H1 (cell line): Measurements from ENCODE around the gene FARS2. TPM values are rescaled to one million over a fixed set of nuclear protein-coding genes. Genes with fewer than 3 reads are reported as not detected.

Experiments used
- CEBPB ChIP-seq: IDR thresholded peaks from 2 replicates; pipeline ENCODE4 v1.6.1; 2012; ENCODE audit warnings: low read depth, low read length
- CHD7 ChIP-seq: fragments of 300-600 bp; sonication (generic); IDR thresholded peaks from 2 replicates; pipeline ENCODE4 v1.7.1; 2012; ENCODE audit warnings: low read length, moderate library complexity, mild to moderate bottlenecking, inconsistent platforms; ENCODE audit not compliant: insufficient replicate concordance
- CTBP2 ChIP-seq: IDR thresholded peaks from 2 replicates; pipeline ENCODE4 v1.7.0; 2011; ENCODE audit warnings: borderline replicate concordance, mild to moderate bottlenecking, moderate library complexity, mixed read lengths, low read length; ENCODE audit not compliant: insufficient read depth, insufficient read length
- FOSL1 ChIP-seq: IDR thresholded peaks from 2 replicates; pipeline ENCODE4 v1.6.1; 2011; ENCODE audit warnings: mild to moderate bottlenecking, low read depth, low read length, moderate library complexity; ENCODE audit not compliant: insufficient read depth
- HDAC6 ChIP-seq: IDR thresholded peaks from one replicate; pipeline ENCODE4 v1.7.1; 2012; ENCODE audit warnings: low read depth, mild to moderate bottlenecking, inconsistent platforms, low read length, moderate library complexity
- KDM1A ChIP-seq: fragments of 200-600, 300-600 bp; sonication (generic); IDR thresholded peaks from 2 replicates; pipeline ENCODE4 v1.7.1; 2016; ENCODE audit warnings: mild to moderate bottlenecking, low read length, borderline replicate concordance
- NANOG ChIP-seq: IDR thresholded peaks from 2 replicates; pipeline ENCODE4 v1.6.1; 2011; ENCODE audit warnings: low read length, low read depth, mild to moderate bottlenecking, inconsistent platforms; ENCODE audit not compliant: insufficient read depth, poor library complexity, severe bottlenecking
- TAF1 ChIP-seq: IDR thresholded peaks from 2 replicates; pipeline ENCODE4 v1.6.1; 2011; ENCODE audit warnings: mild to moderate bottlenecking, low read depth, low read length
- TAF7 ChIP-seq: optimal IDR thresholded peaks from 2 replicates; pipeline ENCODE3; 2011; ENCODE audit warnings: low read depth, mild to moderate bottlenecking, inconsistent platforms, low read length, moderate library complexity, borderline replicate concordance
- USF2 ChIP-seq: IDR thresholded peaks from 2 replicates; pipeline ENCODE4 v1.6.1; 2011; ENCODE audit warnings: low read length, improper control_type of control experiment
- YY1 ChIP-seq: IDR thresholded peaks from 2 replicates; pipeline ENCODE4 v1.6.1; 2011; ENCODE audit warnings: low read depth, mild to moderate bottlenecking, low read length
- polyA plus RNA-seq, 7 experiments: library from polyadenylated mRNA; depleted of rRNA in 3 of 7; stranded (reverse) in 5 of 7; unstranded in 2 of 7; fragments of >200 nt in 5 of 7; fragments of 200-250 nt in 2 of 7; gene quantifications; 1 replicate in 5 of 7; 2 replicates in 1 of 7; 4 replicates in 1 of 7; pipeline versions ENCODE4 v1.2.1 to v1.2.3, GENCODE V29; 2011 to 2013; ENCODE audit warnings: missing spikeins in 2 of 7, mixed read lengths in 2 of 7
- total RNA-seq: library from RNA; stranded (reverse); fragmentation: NEBNext Ultra II Directional; extraction: Animal tissue kit (Norgen Biotek cat#: 25700); gene quantifications from 2 replicates; pipeline ENCODE4 v1.2.1, GENCODE V29; 2021

FARS2 gene
- total and polyA plus RNA-seq, 2 of the 8 experiments (the other 6 are each of a cell fraction or from before 2014, with no cell fraction given), result 11.7 to 14.4 TPM

GRCh38 chr6:5663259-5663658 is 401.9 kb downstream of the FARS2 start (continued):
- TF ChIP-seq CHD7 (no peak), FOSL1 (no peak), TAF1 (no peak), TAF7 (no peak), HDAC6 (no peak), YY1 (no peak), USF2 (no peak), CEBPB (no peak), NANOG (no peak), CTBP2 (no peak), KDM1A (no peak)
